GM12891 (cell line): ENCODE results near the gene CAVIN1.

Experiments used
- POLR2A ChIP-seq: IDR thresholded peaks from 2 replicates; pipeline ENCODE4 v1.6.1; 2011; ENCODE audit warnings: low read depth, low read length, control low read depth
- POLR2AphosphoS5 ChIP-seq: IDR thresholded peaks from 2 replicates; pipeline ENCODE4 v1.6.1; 2011; ENCODE audit warnings: low read depth, low read length, control low read depth
- POU2F2 ChIP-seq: IDR thresholded peaks from 2 replicates; pipeline ENCODE4 v1.6.1; 2011; ENCODE audit warnings: low read depth, mild to moderate bottlenecking, control low read depth, low read length, moderate library complexity
- TAF1 ChIP-seq: IDR thresholded peaks from 2 replicates; pipeline ENCODE4 v1.6.1; 2011; ENCODE audit warnings: low read depth, low read length, control low read depth

- 0 out of 2 replicates have a peak, but pooled peaks have one; percentile 29 for TF ChIP-seq POLR2A
- no peak for TF ChIP-seq POLR2AphosphoS5
- TF ChIP-seq POU2F2: no peak
- no peak for TF ChIP-seq TAF1
Measured at GRCh38 chr17:42456223-42457106, 33.4 kb upstream of the CAVIN1 start.
